IPS-NIHi11 (cell line): ENCODE measurements around the gene ZCCHC14.
"Not testable (repeated sequence)": the region's sequence is repeated elsewhere in the genome, so short reads cannot be mapped to it uniquely, and the experiment has no call there.

Experiments
- DNase-seq: peaks from one replicate; pipeline ENCODE4 v3.0.0; 2012; ENCODE audit warnings: mixed read lengths, low spot score

ZCCHC14 gene

DNA sequence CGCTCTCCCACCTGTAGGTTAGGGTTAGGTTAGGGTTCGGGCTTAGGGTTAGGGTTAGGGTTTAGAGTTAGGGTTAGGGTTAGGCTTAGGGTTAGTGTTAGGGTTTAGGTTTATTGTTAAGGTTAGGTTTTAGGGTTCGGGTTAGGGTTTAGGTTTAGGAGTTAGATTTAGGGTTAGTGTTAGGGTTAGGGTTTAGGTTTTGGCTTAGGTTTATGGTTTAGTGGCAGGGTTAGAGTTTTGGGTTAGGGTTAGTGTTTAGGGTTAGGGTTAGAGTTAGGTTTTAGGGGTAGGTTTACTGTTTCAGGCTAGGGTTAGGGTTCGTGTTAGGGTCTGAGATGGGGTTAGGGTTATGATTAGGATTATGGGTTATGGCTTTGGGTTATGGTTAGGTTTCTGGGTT, 31.6 kb upstream of the ZCCHC14 start:
- DNase-seq: no peak

GRCh38 chr16:87523605-87524004, 30.8 kb upstream of the ZCCHC14 start:
- DNase-seq: not testable (repeated sequence)

GRCh38 chr16:87521764-87522163, 28.9 kb upstream of the ZCCHC14 start:
- not testable (repeated sequence) for DNase-seq

GRCh38 chr16:87519170-87519569, 26.3 kb upstream of the ZCCHC14 start:
- peak; percentile 43 for DNase-seq

DNA sequence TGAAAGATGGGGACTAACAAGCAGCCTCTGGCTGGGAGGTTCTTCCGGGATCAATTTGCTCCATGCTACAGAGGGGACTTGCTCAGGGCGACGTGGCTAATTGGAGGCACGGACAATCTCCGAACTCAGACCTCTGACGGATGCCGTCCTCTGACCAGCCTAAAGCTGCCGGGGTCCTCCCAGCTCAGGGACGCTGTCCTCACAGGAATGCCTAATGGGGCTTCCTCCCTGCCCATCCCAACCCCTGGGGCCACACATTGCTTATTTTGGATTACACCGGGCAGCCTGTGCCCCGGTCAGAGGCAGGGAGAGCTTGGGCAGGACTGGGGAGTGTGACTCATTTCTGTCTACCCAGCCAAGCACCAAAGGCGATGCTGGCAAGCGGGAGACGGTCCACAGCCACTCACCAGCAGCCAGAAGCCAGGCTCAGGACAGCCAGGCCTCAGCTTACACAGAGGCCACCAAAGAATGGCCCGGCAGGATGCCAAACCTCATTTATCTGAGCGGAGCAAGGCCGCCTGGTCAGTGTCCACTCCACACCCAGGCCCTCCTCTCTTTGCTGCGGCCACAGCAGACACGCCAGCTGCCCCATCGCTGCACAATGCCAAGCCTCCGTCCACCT, 25.7 kb upstream of the ZCCHC14 start:
- DNase-seq: not testable (repeated sequence)

DNA sequence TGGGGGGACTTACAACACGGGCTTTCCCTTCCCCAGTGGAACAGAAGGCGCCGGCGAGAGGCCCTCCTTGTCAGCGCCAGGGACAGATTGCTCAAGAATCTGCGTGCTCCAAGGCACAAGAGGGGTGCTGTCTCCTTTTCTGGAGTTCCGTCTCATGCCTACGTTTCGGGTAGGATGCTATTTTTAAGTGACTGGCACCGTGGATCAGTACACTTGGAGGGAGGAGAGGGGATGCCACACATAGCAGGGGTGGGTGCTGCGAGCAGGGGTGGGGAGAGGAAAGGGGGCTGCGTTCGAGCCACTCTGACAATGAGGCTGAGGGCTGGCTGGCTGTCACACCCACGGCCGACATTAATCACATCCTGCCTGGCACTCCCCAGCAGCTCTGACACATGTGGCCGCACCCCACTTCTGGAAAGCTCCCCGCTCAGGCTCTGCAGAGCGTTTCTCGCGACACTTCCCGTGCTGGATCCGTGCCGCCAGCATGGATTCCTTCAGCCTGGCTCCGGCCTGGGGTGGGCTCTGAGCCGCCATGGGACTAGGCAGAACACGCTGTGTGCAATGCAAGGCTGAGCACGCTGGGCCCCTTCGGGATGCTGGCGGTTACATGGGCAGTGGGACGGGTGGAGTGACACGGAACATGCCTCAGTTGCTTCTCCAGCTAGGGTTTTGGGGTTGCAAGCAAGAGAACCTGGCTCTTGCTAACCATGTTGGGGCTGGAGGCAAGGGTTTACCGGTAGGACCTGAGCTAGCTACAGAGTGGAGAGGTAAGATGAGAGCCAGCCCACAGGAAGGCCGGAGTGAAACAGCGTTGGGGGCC, 25.0 kb upstream of the ZCCHC14 start:
- not testable (repeated sequence) for DNase-seq

GRCh38 chr16:87516361-87516760, 23.5 kb upstream of the ZCCHC14 start:
- DNase-seq: no peak

DNA sequence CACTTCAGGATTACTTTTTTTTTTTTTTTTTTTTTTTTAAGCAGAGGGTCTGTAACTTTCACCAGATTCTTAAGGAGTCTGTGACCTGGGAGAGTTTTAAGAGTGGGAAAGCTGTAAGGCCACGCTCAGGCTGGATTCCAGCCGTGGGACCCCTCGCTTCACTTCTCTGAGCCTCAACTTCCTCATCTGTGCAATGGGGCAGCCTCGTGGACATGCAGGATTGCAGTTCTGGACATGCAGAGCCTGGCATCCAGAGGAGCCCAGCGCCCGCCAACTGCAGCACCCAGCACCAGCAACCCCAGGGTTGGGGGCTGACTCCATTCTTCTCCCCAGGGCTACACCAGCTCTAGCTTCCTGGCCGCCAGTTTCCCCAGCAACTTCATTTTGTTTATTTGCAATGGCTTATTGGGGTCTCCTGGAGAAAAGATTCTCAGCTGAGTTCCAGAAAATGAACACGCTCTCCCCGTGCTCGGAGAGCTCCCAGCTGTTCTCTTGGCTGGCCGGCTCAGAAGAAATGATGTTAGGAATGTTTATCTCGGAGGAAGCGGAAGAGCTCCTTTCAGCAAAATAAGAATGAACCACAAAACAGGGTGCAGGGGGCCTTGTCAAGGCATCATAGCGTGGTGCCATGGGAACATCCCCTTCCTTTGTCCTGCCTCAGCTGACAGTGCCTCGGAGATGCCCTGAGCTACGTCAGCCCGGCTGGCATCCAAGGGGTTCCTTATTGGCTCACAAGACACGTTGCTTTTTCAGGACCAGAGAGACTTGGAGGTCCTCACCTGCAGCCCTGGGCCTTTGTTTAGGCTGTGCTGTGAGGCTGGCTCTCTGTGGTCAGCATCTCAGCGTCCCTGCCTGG, 22.9 kb upstream of the ZCCHC14 start:
- DNase-seq: no peak

GRCh38 chr16:87509778-87510177, 17.0 kb upstream of the ZCCHC14 start:
- DNase-seq: not testable (repeated sequence)

- no peak for DNase-seq
Measured at GRCh38 chr16:87507351-87508069, 14.7 kb upstream of the ZCCHC14 start.

DNA sequence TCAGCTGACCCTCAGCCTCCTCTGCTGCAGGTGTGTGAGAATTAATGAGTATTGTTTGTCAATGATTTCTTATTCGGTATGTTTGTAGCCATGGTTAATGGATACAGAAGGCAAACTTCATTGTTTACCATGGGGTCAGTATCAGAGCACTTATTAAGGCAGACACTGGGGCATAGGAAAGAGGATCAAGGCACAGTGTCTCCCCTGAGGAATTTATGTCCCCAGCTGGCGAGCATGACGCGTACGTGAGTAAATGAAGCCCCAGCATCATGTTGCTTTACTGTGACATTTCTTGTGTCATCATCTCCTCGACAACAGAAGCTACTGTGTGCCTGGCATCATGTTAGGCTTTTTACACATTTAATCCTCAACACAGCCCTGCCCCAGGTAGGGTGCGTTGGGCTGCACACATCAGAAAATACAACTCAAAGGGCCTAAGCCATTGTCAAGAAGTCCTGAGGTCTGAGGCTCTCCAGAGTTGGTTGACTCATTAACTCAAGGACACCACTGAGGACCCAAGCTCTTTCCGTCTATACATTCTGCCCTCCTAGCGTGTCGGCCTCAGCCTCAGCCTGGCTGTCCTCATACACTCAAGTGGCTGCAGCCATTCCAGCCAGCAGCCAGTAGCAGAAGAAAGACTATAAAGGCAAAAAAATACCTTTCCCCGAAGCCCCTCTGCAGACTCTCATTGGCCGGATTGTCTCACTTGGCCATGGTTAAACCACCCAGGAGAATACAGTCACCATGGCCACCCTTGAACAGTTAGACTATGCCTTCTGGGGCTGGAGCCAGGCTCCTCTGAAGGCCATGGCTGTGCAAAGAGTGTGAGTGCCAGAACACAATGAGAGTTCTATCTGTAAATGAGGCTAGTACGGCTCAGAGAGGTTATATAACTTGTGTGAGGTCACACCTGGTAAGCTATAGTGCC, 13.9 kb upstream of the ZCCHC14 start:
- DNase-seq: no peak

- no peak for DNase-seq
Measured at GRCh38 chr16:87505834-87506233, 13.0 kb upstream of the ZCCHC14 start.

DNA sequence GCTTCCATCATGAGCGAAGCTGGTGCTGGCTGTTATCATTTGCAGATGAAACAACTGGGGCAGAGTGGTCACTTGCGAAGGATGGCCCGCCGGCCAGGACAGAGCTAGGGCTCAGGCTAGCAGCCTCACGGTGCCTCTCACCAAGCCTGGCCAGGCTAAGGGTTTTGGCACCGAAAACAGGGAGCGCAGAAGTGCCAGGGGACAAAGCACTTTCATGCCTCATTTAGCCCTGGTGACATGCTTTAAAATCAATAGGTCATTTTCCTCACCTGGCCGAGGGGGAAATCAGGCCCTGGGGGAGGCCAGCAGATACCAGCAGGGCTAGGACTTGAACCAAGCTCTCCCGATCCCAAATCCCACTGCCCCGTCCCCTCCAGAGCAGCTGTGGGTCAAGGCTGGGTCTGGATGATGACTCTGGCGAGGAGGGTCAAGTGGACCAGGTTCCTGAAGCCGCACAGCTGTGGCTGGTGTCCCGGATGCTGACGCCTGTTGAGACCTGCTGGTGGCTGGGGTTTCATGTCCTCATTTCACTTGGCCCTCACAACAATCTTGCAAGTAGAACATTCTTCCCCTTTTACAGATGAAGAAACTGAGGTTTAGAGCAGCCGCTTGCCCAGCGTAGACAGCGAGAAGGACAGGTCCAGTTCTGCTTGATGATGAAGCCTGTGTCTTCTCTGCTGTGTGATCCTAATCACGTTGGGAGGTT, 10.6 kb upstream of the ZCCHC14 start:
- not testable (repeated sequence) for DNase-seq

DNA sequence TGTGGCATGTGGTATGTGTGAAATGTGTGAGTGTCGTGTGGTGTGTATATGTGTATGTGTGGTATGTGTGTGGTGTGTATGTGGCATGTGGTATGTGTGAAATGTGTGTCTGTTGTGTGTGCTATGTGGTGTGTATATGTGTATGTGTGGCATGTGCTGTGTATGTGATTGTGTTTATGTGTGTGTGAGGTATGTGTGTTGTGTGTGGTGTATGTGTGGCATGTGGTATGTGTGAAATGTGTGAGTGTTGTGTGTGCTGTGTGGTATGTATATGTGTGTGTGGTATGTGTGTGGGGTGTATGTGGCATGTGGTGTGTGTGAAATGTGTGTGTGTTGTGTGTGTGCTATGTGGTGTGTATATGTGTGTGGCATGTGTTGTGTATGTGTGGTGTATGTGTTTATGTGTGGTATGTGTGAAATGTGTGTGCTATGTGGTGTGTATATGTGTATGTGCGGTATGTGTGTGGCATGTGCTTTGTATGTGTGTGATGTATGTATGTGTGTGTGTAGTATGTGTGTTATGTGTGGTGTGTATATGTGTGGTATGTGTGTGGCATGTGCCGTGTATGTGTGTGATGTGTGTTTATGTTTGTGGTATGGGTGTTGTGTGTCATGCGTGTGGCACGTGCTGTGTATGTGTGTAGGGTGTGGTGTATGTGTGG, 9.6 kb upstream of the ZCCHC14 start:
- no peak for DNase-seq

DNA sequence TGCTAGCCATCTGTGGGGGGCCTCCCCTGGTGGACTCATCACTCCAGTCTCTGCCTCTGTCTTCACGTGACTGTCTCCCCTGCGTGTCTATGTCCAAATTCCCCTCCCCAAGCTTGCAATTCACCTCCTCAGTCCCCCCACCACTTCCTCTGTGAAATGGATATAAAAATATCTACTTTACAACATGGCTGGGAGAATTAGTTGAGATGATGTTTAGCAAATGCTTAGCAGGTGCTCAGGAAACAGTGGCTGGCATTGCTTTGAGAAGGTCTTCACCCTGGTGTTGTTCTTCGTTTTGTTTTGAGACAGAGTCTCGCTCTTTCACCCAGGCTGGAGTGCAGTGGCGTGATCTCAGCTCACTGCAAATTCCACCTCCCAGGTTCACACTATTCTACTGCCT, 8.3 kb upstream of the ZCCHC14 start:
- DNase-seq: no peak

- no peak for DNase-seq
Measured at GRCh38 chr16:87499189-87499486, 6.3 kb upstream of the ZCCHC14 start.

DNA sequence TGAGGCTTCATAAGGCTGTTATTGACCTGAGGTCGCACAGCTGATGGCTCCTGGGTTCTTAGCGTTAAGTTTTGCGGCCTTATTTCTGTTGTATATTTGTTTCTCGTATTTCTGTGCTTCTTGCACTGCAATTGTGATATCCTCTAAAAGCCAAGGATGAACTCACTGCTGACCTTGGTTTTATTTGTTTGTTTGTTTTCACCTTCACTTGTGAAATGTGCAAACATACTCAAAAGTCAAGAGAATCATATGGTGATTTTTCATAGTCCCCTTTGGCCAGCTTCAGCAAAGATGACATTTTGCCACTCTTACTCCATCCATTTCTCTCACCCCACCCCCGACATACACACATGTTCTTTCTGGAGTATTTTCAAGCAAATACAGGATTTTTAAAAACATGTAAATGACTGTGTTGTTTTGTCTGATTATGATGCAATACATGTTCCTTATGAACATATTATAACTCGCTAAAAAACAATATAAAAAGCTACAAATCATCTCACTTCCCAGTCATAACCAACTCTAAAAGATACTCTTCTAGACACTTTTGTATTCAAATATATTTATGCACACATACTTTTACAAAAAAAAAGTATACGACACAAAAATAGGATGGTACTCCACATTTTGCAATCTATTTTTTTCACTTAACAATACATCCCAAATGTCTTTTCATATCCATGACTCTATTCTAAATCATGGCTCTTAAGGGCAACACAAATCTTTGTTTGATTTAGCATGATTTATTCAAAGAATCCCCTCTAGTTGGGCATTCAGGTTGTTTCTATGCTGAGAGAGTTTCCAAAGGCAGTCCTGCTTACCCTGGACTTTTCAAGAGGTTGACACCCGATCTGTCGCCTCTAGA, 5.7 kb upstream of the ZCCHC14 start:
- no peak for DNase-seq

DNA sequence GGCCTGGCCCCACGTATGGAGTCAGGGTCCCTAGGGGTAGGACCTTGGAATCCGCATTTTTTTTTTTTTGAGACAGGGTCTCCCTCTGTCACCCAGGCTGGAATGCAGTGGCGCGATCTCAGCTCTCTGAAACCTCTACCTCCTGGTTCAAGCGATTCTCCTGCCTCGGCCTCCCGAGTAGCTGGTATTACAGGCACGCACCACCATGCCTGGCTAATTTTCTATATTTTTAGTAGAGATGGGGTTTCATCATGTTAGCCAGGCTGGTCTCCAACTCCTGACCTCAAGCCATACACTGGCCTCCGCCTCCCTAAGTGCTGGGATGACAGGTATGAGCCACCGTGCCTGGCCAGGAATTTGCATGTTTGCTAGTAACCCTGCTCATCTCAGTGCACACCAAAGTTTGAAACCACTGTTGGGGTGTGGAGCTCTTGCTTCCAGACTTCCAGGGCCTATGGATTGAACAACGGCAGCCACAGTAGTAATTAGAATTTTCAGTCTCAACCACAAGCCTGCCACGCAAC, 5.0 kb upstream of the ZCCHC14 start:
- DNase-seq: not testable (repeated sequence)
